Measurements from ENCODE around the gene MBOAT7.

Gene MBOAT7

DNA sequence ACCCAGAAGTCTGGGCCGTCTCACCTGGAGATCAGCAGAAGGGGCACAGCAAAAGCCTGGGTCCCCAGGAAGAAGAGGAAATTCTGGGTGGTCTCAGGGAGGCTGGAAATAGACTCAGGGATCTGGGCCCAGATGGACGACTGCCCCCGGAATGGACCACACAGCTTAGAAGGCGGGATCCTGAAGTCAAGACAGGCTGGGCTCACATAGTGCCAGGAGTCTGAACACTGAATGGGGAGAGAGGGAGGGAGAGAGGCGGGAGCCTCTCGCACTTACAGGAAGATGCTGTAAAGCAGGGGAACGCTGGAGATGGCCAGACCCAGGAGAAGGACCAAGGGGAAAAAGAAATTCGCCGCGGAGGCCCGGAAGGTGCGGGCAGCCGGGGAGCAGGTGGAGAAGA is 28.5 kb downstream of the MBOAT7 start:
- DNase-seq: no peak

DNA sequence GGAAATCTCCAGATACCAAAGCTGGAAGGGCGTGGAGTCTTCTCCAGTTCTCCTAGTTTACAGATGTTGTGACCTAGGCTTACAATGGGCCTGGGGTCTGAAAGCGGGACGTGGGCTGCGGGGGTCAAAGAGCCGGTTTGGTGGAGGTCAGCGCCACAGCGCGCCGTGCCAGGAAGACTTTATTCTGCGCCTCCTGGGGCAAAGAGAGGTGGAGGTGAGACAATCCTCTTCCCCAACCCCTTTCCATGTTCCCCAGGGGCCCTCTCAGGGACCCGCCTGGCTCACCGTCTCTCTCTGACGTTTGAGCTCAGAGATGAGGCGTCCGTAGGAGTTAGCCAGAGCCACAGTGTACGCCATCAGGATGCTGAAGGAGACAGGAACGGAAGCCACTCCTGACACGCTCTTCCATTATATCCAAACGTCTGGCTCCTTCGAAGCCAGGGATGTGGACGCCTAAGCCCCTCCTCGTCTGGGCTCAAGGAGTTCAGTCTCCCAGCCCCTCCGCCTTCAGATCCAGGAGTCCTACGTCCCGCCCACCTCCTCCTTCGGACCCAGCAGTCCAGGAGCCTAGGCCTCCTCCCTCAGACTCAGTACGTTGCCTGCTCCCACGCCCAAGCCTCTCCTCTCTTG is 29.1 kb downstream of the MBOAT7 start:
- DNase-seq: no peak

DNA sequence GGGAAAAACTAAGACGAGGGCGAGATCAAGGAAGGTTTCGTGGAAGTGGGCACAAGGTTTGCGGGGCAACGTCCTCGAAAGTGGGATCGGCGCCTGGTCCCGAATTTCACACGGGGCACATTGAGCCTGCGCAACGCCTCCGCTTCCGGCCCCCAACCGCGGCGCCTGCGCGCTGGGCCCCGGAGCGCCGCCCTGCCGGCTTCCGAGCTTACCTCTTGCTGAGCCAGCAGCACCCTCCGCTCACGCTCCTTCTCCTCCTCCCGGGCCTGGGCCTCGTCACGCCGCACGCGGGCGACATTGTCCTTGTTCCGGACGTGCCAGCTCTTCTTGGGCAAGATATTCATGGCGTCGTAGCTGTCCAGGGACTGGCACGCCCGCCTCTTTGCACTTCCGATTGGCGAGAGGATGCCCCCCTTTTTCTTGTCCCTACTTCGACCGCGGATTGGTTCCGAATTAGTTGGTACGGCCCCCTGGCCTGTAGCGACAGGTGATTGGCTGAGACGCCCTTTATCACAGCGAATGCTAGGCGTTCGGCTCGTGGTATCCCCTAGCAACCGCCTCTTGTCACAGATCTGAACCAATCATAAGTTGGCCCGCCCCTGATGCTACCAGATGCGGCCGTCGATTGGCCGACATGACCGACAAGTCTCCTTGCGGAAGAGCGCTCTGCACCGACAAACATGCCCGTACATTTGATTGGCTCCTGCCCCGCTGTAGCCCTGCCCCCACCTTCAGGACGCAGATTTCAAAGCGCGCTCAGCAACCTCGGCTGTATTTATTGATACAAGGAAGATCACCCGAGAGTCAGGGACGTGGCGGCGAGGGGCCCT is 29.8 kb downstream of the MBOAT7 start, which contains the start of gene LENG1:
LENG1 (minus strand) TSS at position 370 of the 830 bp plus-strand sequence; CDS start at position 344, 26 bp downstream.
- peak; percentile 100 for DNase-seq

DNA sequence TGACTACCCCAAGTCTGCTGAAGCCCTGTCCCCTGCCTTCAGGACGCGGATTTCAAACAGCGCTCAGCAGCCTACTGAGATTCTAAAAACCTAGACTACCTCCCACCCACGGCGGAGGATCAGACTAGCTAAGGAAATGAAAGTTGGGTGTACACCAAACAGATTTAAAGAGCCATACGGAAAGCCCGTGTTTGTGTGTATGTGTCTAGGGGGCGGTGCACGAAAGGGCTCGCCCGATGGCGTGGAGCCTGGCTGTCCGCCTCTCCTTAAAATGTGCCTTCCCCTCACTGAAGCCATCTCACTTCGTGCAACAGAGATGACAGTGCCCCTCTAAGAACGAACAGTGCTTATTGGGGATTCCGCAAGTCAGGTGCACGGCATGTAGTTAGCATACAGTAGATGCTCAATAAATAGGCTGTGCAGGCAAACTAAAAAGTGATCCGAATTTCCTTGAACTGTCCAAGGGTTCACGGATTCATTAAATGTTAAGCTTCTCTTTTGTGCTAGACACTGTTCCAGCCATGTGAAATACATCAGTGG is 30.5 kb downstream of the MBOAT7 start:
- DNase-seq: peak in 1 of 2 donors; percentile 31

DNA sequence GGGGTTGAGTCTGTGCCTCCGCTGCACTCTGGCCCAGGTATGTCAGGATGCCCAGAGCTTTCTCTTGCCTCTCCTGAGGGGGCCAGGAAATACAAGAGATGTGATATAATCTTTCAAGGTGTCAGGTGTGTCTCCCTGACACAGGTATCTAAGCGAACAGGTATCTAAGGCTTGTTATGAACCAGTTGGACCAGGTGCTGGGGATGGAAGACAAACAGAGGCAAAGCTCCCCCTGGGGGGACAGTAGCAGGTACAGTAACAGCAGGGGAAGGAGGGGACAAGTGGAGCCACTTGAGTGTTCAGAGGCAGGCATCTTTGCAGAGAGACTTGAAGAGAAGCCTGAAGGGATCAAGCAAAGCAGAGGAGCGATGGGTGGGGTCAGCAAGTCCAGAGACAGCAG is 32.4 kb downstream of the MBOAT7 start:
- DNase-seq: no peak

DNA sequence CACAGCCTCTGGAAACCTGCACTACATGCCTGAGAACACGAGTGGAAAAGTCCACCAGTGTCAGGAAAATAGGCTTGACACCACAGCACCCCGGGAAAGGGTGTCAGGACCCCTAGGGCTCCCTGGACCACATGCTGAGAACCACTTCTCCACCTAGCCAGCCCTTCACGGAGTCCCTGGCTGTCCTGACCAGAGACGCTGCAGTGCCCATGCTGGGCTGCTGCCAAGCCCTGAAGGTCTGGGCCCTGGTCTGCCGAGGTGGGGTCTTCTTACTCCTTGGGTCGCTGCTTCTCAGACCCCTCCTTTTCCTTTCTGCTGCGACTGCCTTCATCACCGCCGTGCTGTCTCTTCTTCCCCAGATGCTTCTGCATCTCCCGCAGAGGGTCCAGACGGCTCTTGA is 32.9 kb downstream of the MBOAT7 start:
- DNase-seq: no peak

DNA sequence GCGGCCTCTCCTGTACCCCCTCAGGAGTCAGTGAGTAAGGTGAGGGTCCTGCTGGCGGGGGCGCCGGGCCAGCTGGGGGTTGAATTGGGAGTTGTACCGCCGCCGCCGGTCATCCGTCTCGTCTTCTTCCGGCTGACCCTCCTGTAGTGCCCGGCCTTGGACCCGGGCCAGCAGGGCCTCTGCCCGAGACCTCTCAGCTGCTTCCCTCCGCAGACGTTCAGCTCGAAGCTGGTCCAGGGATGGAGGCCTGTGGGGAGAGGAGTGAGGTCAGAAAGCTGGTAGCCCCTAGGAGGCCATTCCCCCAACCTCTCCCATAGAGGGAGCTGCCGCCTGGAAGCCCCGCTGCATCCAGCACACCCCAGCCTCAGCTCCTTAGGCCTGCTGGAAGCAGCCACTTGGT is 33.7 kb downstream of the MBOAT7 start:
- no peak for DNase-seq

DNA sequence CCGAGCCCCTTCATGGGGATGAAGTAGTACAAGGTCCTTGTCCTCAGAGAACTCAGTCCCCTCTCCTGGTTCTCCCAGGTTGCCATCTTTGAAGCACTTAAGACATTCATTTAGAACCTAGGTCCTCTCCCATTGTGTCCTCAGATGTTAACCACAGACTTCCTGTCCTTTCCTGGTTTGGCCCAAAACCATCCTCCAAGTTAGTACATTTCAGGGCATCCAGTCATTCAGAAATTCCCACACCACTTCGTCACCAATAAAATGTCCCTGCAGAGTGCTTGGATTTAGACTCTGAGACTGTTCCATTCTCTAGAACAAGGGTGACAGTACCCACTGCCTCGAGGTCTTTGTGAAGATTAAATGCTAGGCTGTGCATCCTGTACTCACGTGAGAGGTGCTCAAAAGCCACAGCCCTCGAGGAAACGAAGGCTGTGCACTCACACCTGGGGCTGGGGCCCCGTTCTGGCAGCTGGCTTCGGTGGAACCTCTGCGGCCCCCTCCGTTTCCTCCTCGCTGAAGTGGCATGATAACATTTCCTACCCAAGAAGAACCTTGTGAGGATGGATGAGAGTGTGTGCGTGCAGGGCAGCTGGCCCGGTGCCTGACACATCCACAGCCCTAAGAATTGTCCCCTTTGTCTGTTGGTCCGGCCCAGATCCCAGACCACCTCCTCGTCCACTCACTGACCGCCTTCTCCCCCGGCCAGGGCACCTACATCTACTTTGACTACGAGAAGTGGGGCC is 34.6 kb downstream of the MBOAT7 start:
- DNase-seq: peak; percentile 20 to 47

DNA sequence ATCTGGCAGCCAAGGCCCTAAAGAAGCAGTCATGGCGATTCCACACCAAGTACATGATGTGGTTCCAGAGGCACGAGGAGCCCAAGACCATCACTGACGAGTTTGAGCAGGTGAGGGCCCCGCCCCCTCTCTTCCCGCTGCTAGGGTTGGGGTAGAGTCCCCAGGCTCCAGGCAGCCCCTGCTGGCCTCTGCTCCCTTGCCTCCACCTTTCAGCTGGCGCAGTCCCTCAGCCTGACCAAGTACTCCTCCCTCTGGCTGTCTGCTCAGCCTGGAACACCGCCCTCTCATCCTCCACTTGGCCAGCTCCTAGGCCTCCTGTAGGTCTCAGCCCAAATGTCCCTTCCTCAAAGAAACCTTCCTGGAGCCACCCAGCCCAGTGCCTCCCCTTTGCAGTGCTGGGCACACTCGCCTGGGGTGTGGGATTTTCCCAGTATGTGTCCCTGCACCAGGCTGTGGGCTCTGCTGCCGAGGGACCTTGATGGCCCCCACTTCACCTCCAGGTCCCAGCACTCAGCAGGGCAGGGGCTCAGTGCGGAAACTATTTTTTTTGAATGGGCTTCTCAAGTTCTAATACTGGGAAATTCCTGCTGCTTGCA is 35.6 kb downstream of the MBOAT7 start:
- DNase-seq: no peak

DNA sequence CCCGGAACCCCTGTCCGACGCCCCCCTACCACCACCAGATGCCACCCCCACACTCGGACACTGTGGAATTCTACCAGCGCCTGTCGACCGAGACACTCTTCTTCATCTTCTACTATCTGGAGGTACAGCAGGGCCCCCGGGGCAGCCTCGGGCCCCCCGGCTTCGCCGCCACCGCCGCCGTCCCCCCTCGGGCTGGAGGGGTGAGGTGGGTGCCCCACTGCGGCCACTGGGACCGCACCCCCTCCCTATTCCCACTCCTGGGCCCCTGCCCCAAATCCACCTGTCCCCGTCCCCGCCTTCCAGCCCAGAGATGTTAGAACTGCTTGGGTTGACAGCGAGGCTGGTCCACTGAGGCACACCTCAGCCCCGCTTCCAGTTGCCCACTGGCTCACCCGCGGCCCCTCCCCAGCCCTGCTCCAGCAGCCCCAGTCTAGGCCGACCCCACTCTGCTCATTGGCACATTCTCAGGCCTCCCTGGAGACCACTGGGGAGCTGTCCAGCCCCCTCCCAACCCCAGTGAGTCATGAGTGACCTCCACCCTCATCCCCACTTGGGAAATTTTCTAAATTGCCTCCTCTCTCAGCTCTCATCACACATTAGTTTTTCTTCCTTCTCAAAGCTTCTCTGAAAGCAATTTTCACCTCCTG is 36.4 kb downstream of the MBOAT7 start:
- DNase-seq: no peak

DNA sequence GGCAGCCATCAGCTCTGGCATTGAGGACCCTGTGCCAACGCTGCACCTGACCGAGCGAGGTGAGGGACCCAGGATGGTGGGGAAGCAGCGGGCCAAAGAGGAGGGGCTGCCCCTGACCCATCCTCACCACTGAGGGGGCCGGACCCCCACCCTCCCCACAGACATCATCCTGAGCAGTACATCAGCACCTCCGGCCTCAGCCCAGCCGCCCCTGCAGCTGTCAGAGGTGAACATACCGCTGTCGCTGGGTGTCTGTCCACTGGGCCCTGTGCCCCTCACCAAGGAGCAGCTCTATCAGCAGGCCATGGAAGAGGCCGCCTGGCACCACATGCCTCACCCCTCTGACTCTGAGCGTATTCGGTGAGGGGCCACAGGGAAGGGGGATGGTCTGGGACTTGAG is 37.1 kb downstream of the MBOAT7 start:
- no peak for DNase-seq

DNA sequence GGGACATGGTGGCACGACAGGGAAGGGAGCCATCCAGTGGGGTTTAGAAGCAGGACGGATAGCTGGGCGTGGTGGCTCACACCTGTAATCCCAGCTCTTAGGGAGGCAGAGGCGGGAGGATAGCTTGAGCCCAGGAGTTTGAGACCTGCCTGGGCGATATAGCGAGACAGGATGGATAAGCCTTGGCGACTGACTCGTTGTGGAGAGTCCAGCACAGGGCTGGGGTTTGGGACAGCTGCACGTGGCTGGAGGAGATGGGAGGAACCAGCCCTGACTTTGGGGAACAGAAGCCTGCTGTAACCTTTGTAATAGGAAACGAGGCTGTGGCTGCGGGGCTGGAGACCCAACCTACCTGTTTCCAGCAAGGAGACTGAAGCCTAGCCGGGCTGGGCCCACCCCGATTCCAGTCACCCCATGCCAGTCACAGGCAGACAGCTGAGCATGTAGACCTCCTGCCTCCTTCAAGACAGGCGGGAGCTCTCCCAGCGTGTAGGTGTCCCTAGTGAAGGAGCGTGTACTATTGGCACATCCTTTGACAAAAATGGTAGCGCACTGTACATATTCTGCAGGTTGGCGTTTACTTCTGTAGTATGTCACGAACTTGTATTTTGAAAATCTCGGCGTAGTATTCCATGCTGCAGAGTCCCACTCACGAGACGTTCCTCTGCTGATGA is 37.9 kb downstream of the MBOAT7 start:
- DNase-seq: no peak

DNA sequence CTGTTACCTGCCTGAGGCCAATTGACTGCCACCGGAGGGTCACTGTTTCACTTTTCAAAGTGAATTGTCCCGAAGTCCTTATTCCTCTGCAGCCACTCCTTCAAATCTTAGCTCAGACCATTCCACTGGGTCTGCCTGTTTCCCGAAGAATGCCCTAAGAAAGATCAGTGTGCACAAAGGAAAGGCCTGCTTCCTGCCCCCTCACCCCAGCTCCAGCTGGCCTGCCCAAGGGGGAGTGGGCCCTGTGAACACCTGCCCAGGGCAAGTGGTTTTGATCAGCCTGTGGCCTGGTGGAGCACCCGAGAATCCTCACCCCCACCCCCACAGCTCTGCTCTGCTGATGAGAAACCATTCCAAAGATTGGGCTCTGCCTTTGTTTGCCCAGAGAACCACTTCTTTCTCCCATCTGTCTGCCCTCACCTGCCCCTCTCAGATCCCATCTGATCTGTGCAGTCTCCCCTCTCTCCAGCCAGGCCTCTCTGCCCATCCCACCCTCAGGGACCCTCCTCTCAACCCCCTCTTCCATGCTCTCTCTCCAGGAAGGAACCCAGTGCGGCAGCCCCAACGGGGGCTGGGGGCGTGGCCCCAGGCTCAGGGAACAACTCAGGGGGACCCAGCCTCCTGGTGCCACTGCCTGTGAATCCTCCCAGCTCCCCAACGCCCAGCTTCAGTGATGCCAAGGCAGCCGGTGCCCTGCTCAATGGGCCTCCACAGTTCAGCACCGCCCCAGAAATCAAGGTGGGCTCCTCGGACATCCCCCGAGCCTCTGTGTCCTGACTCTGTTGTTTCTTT is 40.2 kb downstream of the MBOAT7 start:
- no peak for DNase-seq

DNA sequence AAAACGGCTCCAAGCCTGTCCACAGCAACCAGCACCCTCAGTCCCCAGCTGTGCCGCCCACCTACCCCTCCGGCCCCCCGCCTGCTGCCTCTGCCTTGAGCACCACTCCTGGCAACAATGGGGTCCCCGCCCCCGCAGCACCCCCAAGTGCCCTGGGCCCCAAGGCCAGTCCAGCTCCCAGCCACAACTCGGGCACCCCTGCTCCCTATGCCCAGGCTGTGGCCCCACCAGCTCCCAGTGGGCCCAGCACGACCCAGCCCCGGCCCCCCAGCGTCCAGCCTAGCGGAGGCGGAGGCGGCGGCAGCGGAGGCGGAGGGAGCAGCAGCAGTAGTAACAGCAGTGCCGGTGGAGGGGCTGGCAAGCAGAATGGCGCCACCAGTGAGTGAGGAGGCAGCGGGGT is 41.2 kb downstream of the MBOAT7 start:
- no peak for DNase-seq

DNA sequence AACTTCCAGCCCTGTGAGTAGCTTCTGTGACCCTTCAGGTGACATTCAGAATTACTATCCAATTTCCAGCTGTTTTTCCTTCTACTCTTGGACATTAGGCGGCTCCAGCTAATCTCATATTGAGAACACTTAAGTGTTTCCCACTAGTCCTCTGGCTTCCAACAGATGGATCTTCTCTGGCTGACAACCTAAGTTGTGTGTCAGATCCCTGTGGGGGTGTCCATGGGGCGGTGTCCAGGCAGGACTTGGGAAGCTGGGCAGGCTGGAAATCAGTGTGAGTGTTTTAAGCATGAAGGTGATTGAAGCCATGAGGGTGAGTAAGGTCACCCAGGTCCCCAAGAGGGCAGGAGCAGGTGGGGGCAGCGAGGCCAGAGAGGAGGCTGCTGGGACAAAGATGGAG is 41.7 kb downstream of the MBOAT7 start:
- no peak for DNase-seq

DNA sequence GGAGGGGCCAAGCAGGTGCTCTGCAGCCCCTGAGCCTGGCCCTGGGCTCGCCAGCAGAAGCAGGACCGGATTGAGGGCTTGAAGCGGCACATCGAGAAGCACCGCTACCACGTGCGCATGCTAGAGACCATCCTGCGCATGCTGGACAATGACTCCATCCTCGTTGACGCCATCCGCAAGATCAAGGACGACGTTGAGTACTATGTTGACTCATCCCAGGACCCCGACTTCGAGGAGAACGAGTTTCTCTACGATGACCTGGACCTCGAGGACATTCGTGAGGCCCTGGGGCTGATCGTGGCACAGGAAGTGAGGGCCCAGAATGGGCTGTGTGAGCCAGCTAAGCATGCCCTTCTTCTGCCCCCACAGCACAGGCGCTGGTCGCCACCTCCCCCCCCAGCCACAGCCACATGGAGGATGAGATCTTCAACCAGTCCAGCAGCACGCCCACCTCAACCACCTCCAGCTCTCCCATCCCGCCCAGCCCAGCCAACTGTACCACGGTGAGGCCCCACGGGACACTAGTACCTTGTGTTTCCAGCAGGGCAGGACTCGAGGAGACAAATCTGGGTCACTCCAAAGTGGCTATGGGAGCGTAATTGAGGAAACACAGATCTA is 43.7 kb downstream of the MBOAT7 start:
- no peak for DNase-seq

DNA sequence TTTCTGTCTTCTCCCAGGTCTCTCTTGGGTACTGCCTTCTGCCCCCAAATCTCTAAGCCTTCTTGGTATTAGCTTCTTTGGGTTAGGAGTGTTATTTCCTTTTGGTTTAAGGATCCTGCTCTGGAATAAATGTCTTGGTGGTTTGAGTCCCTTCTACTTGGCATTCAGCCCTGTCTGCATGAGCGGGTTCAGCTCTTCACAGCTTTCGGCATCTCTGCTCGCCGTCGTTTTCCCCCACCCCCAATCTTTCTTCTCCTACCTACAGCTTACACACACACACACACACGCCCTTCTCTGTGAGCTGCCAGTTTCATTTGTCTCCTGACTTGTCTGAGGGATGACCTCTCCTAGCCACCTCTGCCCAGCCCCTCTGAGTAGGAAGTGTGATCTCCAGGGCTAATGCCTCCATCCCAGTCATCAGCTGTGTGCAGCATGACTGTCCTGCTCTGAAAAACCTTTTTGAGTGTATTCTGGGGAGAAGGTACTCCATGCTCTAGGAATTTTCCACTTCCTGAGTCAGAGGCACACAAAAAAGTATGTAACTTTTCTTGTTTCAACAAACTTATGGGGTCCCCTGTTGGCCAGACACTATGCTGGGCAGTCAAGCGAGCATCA is 47.1 kb downstream of the MBOAT7 start:
- no peak for DNase-seq

DNA sequence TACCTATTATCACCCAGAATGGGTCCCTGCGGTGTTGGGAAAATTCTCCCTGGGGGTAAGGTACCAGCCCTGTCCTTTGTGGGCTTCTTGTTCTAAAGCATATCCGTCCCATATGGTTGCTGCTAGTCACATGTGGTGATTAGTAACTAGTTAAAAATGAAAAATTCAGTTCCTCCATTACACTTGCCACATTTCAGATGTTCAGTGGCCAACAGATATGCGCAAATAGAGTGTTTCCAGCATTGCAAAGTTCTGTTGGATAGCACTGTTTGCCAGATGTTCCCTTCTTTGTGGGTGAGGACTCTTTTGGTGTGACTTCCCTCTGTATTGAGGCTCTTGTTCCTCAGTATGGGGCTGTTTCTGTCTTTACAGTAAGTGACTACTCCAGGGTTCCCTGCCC is 48.0 kb downstream of the MBOAT7 start:
- DNase-seq: no peak

DNA sequence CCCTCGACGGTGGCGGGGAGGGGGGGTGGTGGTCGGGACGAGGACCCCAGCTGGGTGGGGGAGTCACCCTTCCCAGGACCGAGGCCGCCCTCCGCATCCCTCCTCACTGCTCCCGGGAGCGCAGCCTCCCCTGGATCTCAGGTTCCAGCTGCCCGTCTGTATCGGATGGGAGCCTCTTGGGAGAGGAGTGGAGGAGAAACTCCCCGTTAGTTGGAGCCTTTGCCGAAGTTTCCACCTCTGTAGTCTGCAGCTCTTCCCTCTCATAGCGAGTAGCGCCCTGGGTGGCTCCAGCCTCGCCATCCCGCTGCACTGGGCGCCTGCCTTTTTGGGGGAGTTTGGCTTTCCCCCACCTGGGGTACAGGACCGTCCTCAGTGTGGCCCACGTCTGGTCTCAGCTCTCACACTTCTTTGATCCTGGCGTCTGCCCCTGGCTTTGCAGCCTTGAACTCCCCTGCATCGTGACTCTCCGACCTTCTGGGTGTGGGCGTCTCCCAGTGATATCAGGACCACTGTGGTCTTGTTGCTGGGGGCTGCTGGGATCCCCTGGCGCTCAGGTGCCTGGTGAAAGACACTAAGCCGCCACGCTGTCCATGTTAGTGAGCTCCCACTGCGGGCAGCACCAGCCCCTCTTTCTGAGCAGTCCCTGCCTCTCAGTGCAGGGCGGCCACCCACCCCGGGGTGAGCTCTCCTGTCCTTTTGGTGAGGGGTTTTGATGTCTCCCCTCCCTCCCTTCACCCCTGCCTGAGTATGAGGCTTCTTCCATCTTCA is 50.7 kb downstream of the MBOAT7 start:
- no peak for DNase-seq

Measured in CD4-positive, alpha-beta T cell treated with Interferon alpha-2 for 1 hour (primary cell).